Mucosa of rectum (tissue), 2 donors: ENCODE results near the gene SETX.

ENCODE experiments used
- H3K27ac ChIP-seq, 2 donors: one replicate each; pipeline ENCODE4 v1.7.0; 2013; ENCODE audit warnings: inconsistent platforms in 2 of 2, low read depth in 2 of 2, low read length in 2 of 2
- H3K27me3 ChIP-seq, 2 donors: one replicate each; pipeline ENCODE4 v1.7.0; 2013; ENCODE audit warnings: low read length in 2 of 2; ENCODE audit not compliant: control insufficient read depth in 2 of 2, insufficient read depth in 2 of 2
- H3K36me3 ChIP-seq, 2 donors: one replicate each; pipeline ENCODE4 v1.7.0; 2013; ENCODE audit warnings: low read length in 2 of 2; ENCODE audit not compliant: control insufficient read depth in 2 of 2, insufficient read depth in 2 of 2
- H3K4me1 ChIP-seq, 2 donors: one replicate each; pipeline ENCODE4 v1.7.0; 2013; ENCODE audit warnings: low read length in 2 of 2, mild to moderate bottlenecking in 1 of 2; ENCODE audit not compliant: control insufficient read depth in 2 of 2, insufficient read depth in 2 of 2
- H3K4me3 ChIP-seq, 2 donors: one replicate each; pipeline ENCODE4 v1.7.0; 2013; ENCODE audit warnings: low read length in 2 of 2
- H3K9ac ChIP-seq, 2 donors: one replicate each; pipeline ENCODE4 v1.7.0; 2013; ENCODE audit warnings: low read length in 2 of 2, low read depth in 1 of 2, mild to moderate bottlenecking in 1 of 2
- H3K9me3 ChIP-seq, 2 donors: one replicate each; pipeline ENCODE4 v1.7.0; 2013; ENCODE audit warnings: low read length in 2 of 2; ENCODE audit not compliant: control insufficient read depth in 2 of 2
- donor health status: healthy.
- donor health status: Normal muscosa, but diverticular disease.

Gene SETX

DNA sequence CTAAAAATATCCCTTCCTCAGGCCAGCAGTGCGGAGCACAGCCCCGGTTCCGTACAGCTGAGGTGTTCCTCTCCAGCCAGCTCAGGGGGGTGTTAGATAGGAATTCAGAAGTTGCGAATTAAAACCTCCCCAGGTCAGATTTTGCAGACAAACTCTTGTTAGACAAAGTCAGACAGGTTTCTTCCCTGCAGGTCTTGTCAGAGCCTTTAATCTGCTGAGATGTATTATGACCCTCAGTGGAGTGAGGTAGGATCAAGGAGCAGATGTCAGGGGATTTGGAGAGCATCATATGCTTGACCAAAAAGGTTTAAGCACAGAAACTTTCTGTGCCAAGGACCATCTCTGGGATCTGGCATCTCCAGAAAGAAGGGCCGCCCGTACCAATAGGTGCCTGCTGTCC is 132.8 kb downstream of the SETX start:
- Histone ChIP-seq H3K9ac (no peak overlapping the region), H3K36me3 (no peaks in the 10 kb centered on the region), H3K9me3 (no peaks in the 10 kb centered on the region), H3K27me3 (peaks cover 0 to 6% of the 10 kb centered on the region in 2 donors), H3K4me3 (no peak overlapping the region), H3K4me1 (peaks cover 0 to 2% of the 10 kb centered on the region in 2 donors), H3K27ac (no peak overlapping the region)

DNA sequence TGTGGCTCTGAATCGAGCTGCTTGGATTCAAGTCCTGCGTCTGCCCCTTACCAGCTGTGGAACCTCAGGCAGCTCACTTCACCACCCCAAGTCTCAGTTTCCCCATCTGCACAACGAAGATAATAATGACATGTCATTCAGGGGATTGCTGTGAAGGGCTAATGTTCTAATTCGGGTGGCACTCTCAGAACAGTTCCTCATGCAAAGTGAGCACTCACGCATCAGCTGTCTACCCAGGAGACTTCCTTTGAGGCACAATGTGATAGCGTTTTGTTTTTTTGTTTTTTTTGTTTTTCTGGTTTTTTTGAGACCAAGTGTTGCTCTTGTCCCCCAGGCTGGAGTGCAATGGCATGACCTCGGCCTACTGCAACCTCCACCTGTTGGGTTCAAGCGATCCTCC is 136.6 kb downstream of the SETX start:
- H3K4me1 ChIP-seq, result peaks cover 0 to under 1% of the 10 kb centered on the region in 2 donors
- H3K9ac ChIP-seq, result no peak overlapping the region
- no peak overlapping the region for H3K4me3 ChIP-seq
- H3K36me3 ChIP-seq, result no peaks in the 10 kb centered on the region
- H3K27ac ChIP-seq, result no peak overlapping the region
- peaks cover 0 to 8% of the 10 kb centered on the region in 2 donors for H3K27me3 ChIP-seq
- no peaks in the 10 kb centered on the region for H3K9me3 ChIP-seq

DNA sequence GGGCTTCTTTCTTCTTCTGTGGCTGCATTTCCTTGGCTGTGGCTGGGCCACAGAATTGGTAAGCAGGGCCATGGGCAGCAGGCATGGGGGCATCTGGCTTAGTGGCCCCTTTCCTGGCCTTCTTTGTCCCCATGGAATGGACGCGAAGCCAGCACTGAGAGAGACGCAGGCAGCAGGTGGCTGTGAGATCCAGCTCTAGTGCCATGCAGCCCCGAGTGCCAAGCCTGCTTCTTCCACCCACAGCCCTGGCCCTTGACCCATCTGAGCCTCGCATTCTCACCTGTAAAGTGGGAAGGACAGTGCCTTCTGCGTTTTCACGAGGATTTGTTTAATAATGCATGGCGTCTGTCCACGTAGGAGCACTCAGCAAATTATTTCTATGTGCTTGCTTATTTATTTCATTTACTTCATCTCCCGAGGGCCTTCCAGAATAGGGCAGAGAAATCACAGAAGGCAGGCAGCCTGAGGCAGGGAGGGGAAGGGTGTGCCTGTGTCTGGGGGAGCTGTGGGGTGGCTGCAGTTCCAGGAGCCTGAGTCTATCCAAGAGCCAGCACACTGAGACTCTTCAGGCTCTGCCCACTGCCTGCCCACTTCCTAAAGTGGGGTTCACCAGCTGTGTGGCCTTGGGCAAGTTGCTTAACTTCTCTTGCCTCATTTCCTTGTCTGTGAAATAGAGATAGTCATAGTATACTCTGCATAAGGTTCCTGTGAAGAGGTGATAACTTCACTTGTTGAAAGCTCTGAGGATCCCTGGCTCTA is 137.7 kb downstream of the SETX start:
- H3K9ac ChIP-seq, result no peak overlapping the region
- H3K4me3 ChIP-seq, result no peak overlapping the region
- H3K36me3 ChIP-seq, result no peaks in the 10 kb centered on the region
- no peak overlapping the region for H3K27ac ChIP-seq
- H3K4me1 ChIP-seq, result no peaks in the 10 kb centered on the region
- peaks cover 0 to 2% of the 10 kb centered on the region in 2 donors for H3K27me3 ChIP-seq
- H3K9me3 ChIP-seq, result no peaks in the 10 kb centered on the region

DNA sequence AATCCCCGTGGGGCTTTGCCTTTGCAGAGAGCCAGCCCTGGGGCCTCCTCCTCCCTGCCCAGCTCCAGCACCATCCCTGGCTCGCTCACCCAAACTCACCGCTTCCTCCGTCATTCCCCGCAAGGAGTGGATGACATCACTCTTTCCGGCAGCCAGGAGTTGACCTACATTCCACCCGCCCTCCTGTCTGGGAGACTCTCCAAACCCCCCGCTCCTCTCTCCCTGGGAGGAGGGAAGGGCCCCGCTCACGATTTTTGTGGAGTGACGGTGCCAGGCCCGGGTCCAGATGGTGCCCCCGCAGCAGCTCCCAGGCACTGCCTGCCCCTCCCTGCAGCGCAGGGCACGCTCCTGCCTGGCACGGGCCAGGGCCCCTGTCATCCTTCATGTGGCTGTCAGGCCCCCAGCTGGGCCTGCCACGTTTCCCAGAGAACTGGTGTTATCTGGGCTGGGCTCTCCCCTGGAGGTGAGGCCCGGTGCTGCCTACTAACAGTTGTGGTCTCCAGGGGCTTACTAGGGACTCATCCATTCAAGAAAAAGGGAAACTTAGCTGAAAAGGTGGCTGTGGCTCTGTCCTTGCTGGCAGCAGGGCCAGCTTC is 140.7 kb downstream of the SETX start:
- H3K36me3 ChIP-seq, result no peaks in the 10 kb centered on the region
- H3K9ac ChIP-seq, result no peak overlapping the region
- H3K4me3 ChIP-seq, result no peak overlapping the region
- no peaks in the 10 kb centered on the region for H3K4me1 ChIP-seq
- peaks cover 0 to 2% of the 10 kb centered on the region in 2 donors for H3K27me3 ChIP-seq
- no peak overlapping the region for H3K27ac ChIP-seq
- H3K9me3 ChIP-seq, result no peaks in the 10 kb centered on the region

DNA sequence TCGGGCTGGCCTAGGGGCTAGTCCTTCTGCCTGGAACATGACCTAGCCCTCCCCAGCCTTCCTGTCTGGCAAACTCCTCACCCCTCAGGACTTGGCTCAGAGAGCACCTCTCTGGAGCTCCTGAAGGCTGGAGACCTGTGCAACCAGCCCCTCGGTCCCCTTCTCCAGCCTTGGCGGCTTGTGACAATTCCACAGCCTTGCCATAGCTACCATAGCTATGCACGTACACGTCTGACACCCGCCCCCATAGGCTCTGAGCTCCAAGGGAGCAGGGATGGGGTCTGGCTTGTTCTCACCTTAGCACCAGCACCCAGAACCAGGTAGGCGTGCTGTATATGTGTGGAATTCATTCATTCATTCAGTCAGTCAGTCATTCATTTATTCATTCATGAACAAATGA is 143.2 kb downstream of the SETX start:
- Histone ChIP-seq H3K4me3 (no peak overlapping the region), H3K9me3 (no peaks in the 10 kb centered on the region), H3K4me1 (no peaks in the 10 kb centered on the region), H3K9ac (no peak overlapping the region), H3K36me3 (no peaks in the 10 kb centered on the region), H3K27me3 (peaks cover 0 to 2% of the 10 kb centered on the region in 2 donors), H3K27ac (no peak overlapping the region)
